OCI-LY7 (cell line): Measurements from ENCODE around the gene BCO2.

Source experiments
- CTCF ChIP-seq: fragments of 200-600 bp; sonication (generic); conservative IDR thresholded peaks from 2 replicates; pipeline ENCODE4 v1.5.1; 2014; ENCODE audit warnings: mild to moderate bottlenecking, antibody characterized with exemption, low read length, moderate library complexity, mixed read lengths
- EZH2phosphoT487 ChIP-seq: fragments of 200-600 bp; sonication (generic); IDR thresholded peaks from 2 replicates; pipeline ENCODE4 v1.6.1; 2018; ENCODE audit warnings: low read depth, borderline replicate concordance, mild to moderate bottlenecking, mixed run types, antibody characterized with exemption, low read length, moderate library complexity, mixed read lengths

GRCh38 chr11:112265659-112266409 lies 90.5 kb downstream of the BCO2 start:
- no peak for TF ChIP-seq CTCF
- TF ChIP-seq EZH2phosphoT487: no peak
